ENCODE results near the gene RGS3. TPM values are rescaled to one million over a fixed set of nuclear protein-coding genes. Genes with fewer than 3 reads are reported as not detected.

RGS3 gene
- polyA plus RNA-seq, 1 of the 3 experiments (the other 2 are of a cell fraction), result 50.6 TPM

- H3K27ac ChIP-seq (ENCODE audit: low read depth in 2 of 2, low read length in 1 of 2), result peak overlapping the region; percentile 88 to 100
- H3K9me2 ChIP-seq, result no peaks in the 10 kb centered on the region
- no peaks in the 10 kb centered on the region for H3K27me3 ChIP-seq (ENCODE audit: insufficient read depth)
- ChIA-PET CTCF (interaction anchor here (44.7 kb wide), 1 partner anchor 32 kb away, joined by 1335 read pairs; no protein-coding TSS in a partner anchor), POLR2A (interaction anchor here (0.6 kb wide), 1 partner anchor 59 kb away, joined by 3 read pairs; no protein-coding TSS in a partner anchor)
- peak overlapping the region; percentile 82 for H3K9ac ChIP-seq
- H3K79me2 ChIP-seq (ENCODE audit: insufficient read depth), result no peaks in the 10 kb centered on the region
- no peaks in the 10 kb centered on the region for H3K36me3 ChIP-seq (replicated peaks in 1 of 2; ENCODE audit: control insufficient read depth in 1 of 2, insufficient read depth in 2 of 2, low read length in 1 of 2)
- H3F3A ChIP-seq (replicated peaks; ENCODE audit: insufficient read depth), result peaks cover 31% of the 10 kb centered on the region
- 21% methylated on average over 15 of the region's 16 CpGs for WGBS (ENCODE audit: low lambda C conversion rate)
- no peaks in the 10 kb centered on the region for H3K9me3 ChIP-seq
- no peaks in the 10 kb centered on the region for H4K20me1 ChIP-seq (ENCODE audit: insufficient read depth)
- 0 out of 2 replicates have a peak overlapping the region, but pooled peaks have one; percentile 1 for H2AFZ ChIP-seq (ENCODE audit: low read depth)
- H3K4me3 ChIP-seq (ENCODE audit: low read depth in 2 of 2, low read length in 1 of 2), result peak overlapping the region in 1 of 2 experiments; percentile 41; a peak in 3 of 4 replicates
- peak; percentile 83 for DNase-seq
- peaks cover 57 to 59% of the 10 kb centered on the region in 2 experiments for H3K4me1 ChIP-seq (ENCODE audit: control insufficient read depth in 1 of 2, insufficient read depth in 2 of 2, low read depth in 1 of 2, low read length in 1 of 2)
- H3K4me2 ChIP-seq, result peak overlapping the region; percentile 91
- TF ChIP-seq USF2 (IDR thresholded peaks at IDR 0.05; ENCODE audit: borderline replicate concordance, low read depth, low read length) (no peak), GATA2 (CRISPR knock-in tag; IDR thresholded peaks at IDR 0.05) (peak; percentile 72), ELF1 (IDR thresholded peaks at IDR 0.05) (no peak), TAF1 (IDR thresholded peaks at IDR 0.05; ENCODE audit: borderline replicate concordance, low read depth, low read length) (peak; percentile 69; the same call in 1 of the 2 replicates), CHD2 (IDR thresholded peaks at IDR 0.05; ENCODE audit: low read length, partially characterized antibody) (peak; percentile 76), SMC3 (IDR thresholded peaks at IDR 0.05; ENCODE audit: low read depth, low read length) (peak; percentile 1; the same call in 1 of the 2 replicates), RXRA (IDR thresholded peaks at IDR 0.05; ENCODE audit: borderline replicate concordance, low read depth) (no peak; the same call in 1 of the 2 replicates), EP300 (IDR thresholded peaks at IDR 0.05; ENCODE audit: borderline replicate concordance in 1 of 2, low read depth in 1 of 2, low read length in 1 of 2) (peak; percentile 68 to 90), MEF2A (IDR thresholded peaks at IDR 0.05; ENCODE audit: borderline replicate concordance, low read depth) (peak; percentile 77; the same call in 1 of the 2 replicates), REST (IDR thresholded peaks at IDR 0.05; ENCODE audit: low read depth, low read length) (peak; percentile 53; the same call in 1 of the 2 replicates), SIN3A (IDR thresholded peaks at IDR 0.05; ENCODE audit: borderline replicate concordance, low read depth, low read length) (0 out of 2 replicates have a peak, but pooled peaks have one; percentile 19), EZH2phosphoT487 (IDR thresholded peaks at IDR 0.05; ENCODE audit: borderline replicate concordance, low read depth) (no peak), GABPA (IDR thresholded peaks at IDR 0.05; ENCODE audit: low read depth) (no peak), PBX3 (IDR thresholded peaks at IDR 0.05) (no peak), TCF12 (IDR thresholded peaks at IDR 0.05) (peak; percentile 85), RAD21 (IDR thresholded peaks at IDR 0.05; ENCODE audit: low read length) (peak; percentile 17; the same call in 1 of the 2 replicates), JUND (IDR thresholded peaks at IDR 0.05) (peak; percentile 96), FOXM1 (IDR thresholded peaks at IDR 0.05; ENCODE audit: low read depth) (no peak)
- TF ChIP-seq, protein P1, sequence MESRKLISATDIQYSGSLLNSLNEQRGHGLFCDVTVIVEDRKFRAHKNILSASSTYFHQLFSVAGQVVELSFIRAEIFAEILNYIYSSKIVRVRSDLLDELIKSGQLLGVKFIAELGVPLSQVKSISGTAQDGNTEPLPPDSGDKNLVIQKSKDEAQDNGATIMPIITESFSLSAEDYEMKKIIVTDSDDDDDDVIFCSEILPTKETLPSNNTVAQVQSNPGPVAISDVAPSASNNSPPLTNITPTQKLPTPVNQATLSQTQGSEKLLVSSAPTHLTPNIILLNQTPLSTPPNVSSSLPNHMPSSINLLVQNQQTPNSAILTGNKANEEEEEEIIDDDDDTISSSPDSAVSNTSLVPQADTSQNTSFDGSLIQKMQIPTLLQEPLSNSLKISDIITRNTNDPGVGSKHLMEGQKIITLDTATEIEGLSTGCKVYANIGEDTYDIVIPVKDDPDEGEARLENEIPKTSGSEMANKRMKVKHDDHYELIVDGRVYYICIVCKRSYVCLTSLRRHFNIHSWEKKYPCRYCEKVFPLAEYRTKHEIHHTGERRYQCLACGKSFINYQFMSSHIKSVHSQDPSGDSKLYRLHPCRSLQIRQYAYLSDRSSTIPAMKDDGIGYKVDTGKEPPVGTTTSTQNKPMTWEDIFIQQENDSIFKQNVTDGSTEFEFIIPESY (IDR thresholded peaks at IDR 0.05; ENCODE audit: borderline replicate concordance, low read depth), result no peak
- TF ChIP-seq, protein P2, sequence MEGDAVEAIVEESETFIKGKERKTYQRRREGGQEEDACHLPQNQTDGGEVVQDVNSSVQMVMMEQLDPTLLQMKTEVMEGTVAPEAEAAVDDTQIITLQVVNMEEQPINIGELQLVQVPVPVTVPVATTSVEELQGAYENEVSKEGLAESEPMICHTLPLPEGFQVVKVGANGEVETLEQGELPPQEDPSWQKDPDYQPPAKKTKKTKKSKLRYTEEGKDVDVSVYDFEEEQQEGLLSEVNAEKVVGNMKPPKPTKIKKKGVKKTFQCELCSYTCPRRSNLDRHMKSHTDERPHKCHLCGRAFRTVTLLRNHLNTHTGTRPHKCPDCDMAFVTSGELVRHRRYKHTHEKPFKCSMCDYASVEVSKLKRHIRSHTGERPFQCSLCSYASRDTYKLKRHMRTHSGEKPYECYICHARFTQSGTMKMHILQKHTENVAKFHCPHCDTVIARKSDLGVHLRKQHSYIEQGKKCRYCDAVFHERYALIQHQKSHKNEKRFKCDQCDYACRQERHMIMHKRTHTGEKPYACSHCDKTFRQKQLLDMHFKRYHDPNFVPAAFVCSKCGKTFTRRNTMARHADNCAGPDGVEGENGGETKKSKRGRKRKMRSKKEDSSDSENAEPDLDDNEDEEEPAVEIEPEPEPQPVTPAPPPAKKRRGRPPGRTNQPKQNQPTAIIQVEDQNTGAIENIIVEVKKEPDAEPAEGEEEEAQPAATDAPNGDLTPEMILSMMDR (IDR thresholded peaks at IDR 0.05), result no peak
- TF ChIP-seq, protein P3, sequence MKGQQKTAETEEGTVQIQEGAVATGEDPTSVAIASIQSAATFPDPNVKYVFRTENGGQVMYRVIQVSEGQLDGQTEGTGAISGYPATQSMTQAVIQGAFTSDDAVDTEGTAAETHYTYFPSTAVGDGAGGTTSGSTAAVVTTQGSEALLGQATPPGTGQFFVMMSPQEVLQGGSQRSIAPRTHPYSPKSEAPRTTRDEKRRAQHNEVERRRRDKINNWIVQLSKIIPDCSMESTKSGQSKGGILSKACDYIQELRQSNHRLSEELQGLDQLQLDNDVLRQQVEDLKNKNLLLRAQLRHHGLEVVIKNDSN (IDR thresholded peaks at IDR 0.05; ENCODE audit: borderline replicate concordance, low read depth), result no peak
Measured at GRCh38 chr9:113620377-113621161, 157.0 kb downstream of the RGS3 start.
